H1 (cell line): Measurements from ENCODE around the gene MYADM. TPM values are rescaled to one million over a fixed set of nuclear protein-coding genes. Genes with fewer than 3 reads are reported as not detected.

Experiments
- CEBPB ChIP-seq: IDR thresholded peaks from 2 replicates; pipeline ENCODE4 v1.6.1; 2012; ENCODE audit warnings: low read depth, low read length
- FOSL1 ChIP-seq: IDR thresholded peaks from 2 replicates; pipeline ENCODE4 v1.6.1; 2011; ENCODE audit warnings: mild to moderate bottlenecking, low read depth, low read length, moderate library complexity; ENCODE audit not compliant: insufficient read depth
- polyA plus RNA-seq, 7 experiments: library from polyadenylated mRNA; depleted of rRNA in 3 of 7; stranded (reverse) in 5 of 7; unstranded in 2 of 7; fragments of >200 nt in 5 of 7; fragments of 200-250 nt in 2 of 7; gene quantifications; 1 replicate in 5 of 7; 2 replicates in 1 of 7; 4 replicates in 1 of 7; pipeline versions ENCODE4 v1.2.1 to v1.2.3, GENCODE V29; 2011 to 2013; ENCODE audit warnings: missing spikeins in 2 of 7, mixed read lengths in 2 of 7
- total RNA-seq: library from RNA; stranded (reverse); fragmentation: NEBNext Ultra II Directional; extraction: Animal tissue kit (Norgen Biotek cat#: 25700); gene quantifications from 2 replicates; pipeline ENCODE4 v1.2.1, GENCODE V29; 2021

Gene MYADM
- total and polyA plus RNA-seq, 2 of the 8 experiments (the other 6 are each of a cell fraction or from before 2014, with no cell fraction given) = 70.1 to 74.2 TPM

GRCh38 chr19:53909471-53910169, 41.9 kb downstream of the MYADM start (continued):
- no peak for TF ChIP-seq CEBPB
- no peak for TF ChIP-seq FOSL1
